ENCODE data around the gene PRKAR2A.
"Not testable (repeated sequence)": the region's sequence is repeated elsewhere in the genome, so short reads cannot be mapped to it uniquely, and the experiment has no call there.

PRKAR2A gene

GRCh38 chr3:48723725-48724124, 123.9 kb downstream of the PRKAR2A start:
- no peak for DNase-seq

- not testable (repeated sequence) for DNase-seq
Measured at GRCh38 chr3:48723293-48723692, 124.4 kb downstream of the PRKAR2A start.

- peak; percentile 95 to 99 for DNase-seq
Measured at GRCh38 chr3:48716982-48717746, 130.5 kb downstream of the PRKAR2A start, which contains the start of gene IP6K2. Gene IP6K2 (minus strand): TSS chr3:48717221. CDS start chr3:48695291, 21,930 bp downstream.

- peak; percentile 12 to 51 for DNase-seq
Measured at GRCh38 chr3:48716508-48716981, 131.1 kb downstream of the PRKAR2A start.

- peak in 1 of 2 experiments; percentile 19 for DNase-seq
Measured at GRCh38 chr3:48715174-48715800, 132.4 kb downstream of the PRKAR2A start.

GRCh38 chr3:48711727-48712126, 135.9 kb downstream of the PRKAR2A start:
- DNase-seq = no peak

- no peak for DNase-seq
Measured at GRCh38 chr3:48709051-48709461, 138.6 kb downstream of the PRKAR2A start.

GRCh38 chr3:48708481-48708889, 139.2 kb downstream of the PRKAR2A start:
- no peak for DNase-seq

GRCh38 chr3:48707157-48707556, 140.5 kb downstream of the PRKAR2A start:
- DNase-seq = no peak

GRCh38 chr3:48702320-48702920, 145.3 kb downstream of the PRKAR2A start:
- DNase-seq = no peak

GRCh38 chr3:48700731-48701405, 146.8 kb downstream of the PRKAR2A start:
- DNase-seq = no peak

GRCh38 chr3:48698891-48699290, 148.8 kb downstream of the PRKAR2A start:
- no peak for DNase-seq

- DNase-seq = no peak
Measured at GRCh38 chr3:48697952-48698351, 149.7 kb downstream of the PRKAR2A start.

GRCh38 chr3:48696601-48697000, 151.1 kb downstream of the PRKAR2A start:
- no peak for DNase-seq

Data from NCI-H526 (cell line).